Liver (tissue), 9 donors: ENCODE measurements around the gene OR52I1. TPM values are rescaled to one million over a fixed set of nuclear protein-coding genes. Genes with fewer than 3 reads are reported as not detected.

Source experiments
- DNase-seq: peaks from one replicate; pipeline ENCODE4 v3.0.0-alpha.2; 2017; ENCODE audit warnings: low spot score
- H3K27ac ChIP-seq, 2 donors: one replicate each; pipeline ENCODE4 v1.7.0; 2013; ENCODE audit warnings: inconsistent platforms in 2 of 2, low read length in 2 of 2, control low read depth in 1 of 2, low read depth in 1 of 2, mild to moderate bottlenecking in 1 of 2
- H3K27me3 ChIP-seq, 4 donors: one replicate each; pipeline versions ENCODE4 v1.6.1 to v1.7.0; 2013; ENCODE audit warnings: low read length in 3 of 4, inconsistent platforms in 1 of 4, mild to moderate bottlenecking in 1 of 4, moderate library complexity in 1 of 4; ENCODE audit not compliant: control insufficient read depth in 4 of 4, insufficient read depth in 4 of 4
- H3K36me3 ChIP-seq, 4 donors: one replicate each; pipeline versions ENCODE4 v1.6.1 to v1.7.0; 2013; ENCODE audit warnings: low read length in 3 of 4, mild to moderate bottlenecking in 3 of 4, low read depth in 1 of 4, moderate library complexity in 1 of 4; ENCODE audit not compliant: control insufficient read depth in 4 of 4, insufficient read depth in 3 of 4
- H3K4me1 ChIP-seq, 4 donors: one replicate each; pipeline versions ENCODE4 v1.6.1 to v1.7.0; 2013; ENCODE audit warnings: low read length in 3 of 4, mild to moderate bottlenecking in 3 of 4, moderate library complexity in 1 of 4; ENCODE audit not compliant: control insufficient read depth in 4 of 4, insufficient read depth in 4 of 4
- H3K4me3 ChIP-seq, 3 donors: one replicate each; pipeline versions ENCODE4 v1.6.1 to v1.7.0; 2013; ENCODE audit warnings: low read length in 3 of 3, control low read depth in 1 of 3, low read depth in 1 of 3, mild to moderate bottlenecking in 1 of 3
- H3K9ac ChIP-seq, 2 donors: one replicate each; pipeline ENCODE4 v1.7.0; 2013; ENCODE audit warnings: low read length in 2 of 2, mild to moderate bottlenecking in 2 of 2, moderate library complexity in 2 of 2, control low read depth in 1 of 2, low read depth in 1 of 2
- H3K9me3 ChIP-seq, 4 donors: one replicate each; pipeline versions ENCODE4 v1.6.1 to v1.7.0; 2013; ENCODE audit warnings: low read length in 3 of 4; ENCODE audit not compliant: control insufficient read depth in 4 of 4
- ATF3 ChIP-seq: IDR thresholded peaks from 2 replicates; pipeline ENCODE4 v1.6.1; 2016; ENCODE audit warnings: antibody characterized with exemption
- CTCF ChIP-seq: fragments of 150-350 bp; IDR thresholded peaks from 2 replicates; pipeline ENCODE4 v1.5.1; 2017; ENCODE audit warnings: improper control_type of control experiment, low read depth, low read length; ENCODE audit not compliant: missing input control
- FOXA1 ChIP-seq: IDR thresholded peaks from 2 replicates; pipeline ENCODE4 v1.6.1; 2016; ENCODE audit warnings: antibody characterized with exemption
- GABPA ChIP-seq, 2 donors: IDR thresholded peaks in 1 of 2; conservative IDR thresholded peaks in 1 of 2; 2 replicates each; pipeline ENCODE4 v1.6.1; 2016; ENCODE audit warnings: antibody characterized with exemption in 2 of 2, mild to moderate bottlenecking in 1 of 2, moderate library complexity in 1 of 2
- HNF4A ChIP-seq, 2 donors: conservative IDR thresholded peaks; 2 replicates each; pipeline ENCODE4 v1.6.1; 2016; ENCODE audit warnings: antibody characterized with exemption in 2 of 2, mild to moderate bottlenecking in 2 of 2
- NR2F2 ChIP-seq: IDR thresholded peaks from 2 replicates; pipeline ENCODE4 v1.6.1; 2016; ENCODE audit warnings: antibody characterized with exemption
- RAD21 ChIP-seq, 2 donors: IDR thresholded peaks; 2 replicates each; pipeline ENCODE4 v1.6.1; 2016; ENCODE audit warnings: antibody characterized with exemption in 2 of 2, mild to moderate bottlenecking in 2 of 2
- REST ChIP-seq: IDR thresholded peaks from 2 replicates; pipeline ENCODE4 v1.6.1; 2016; ENCODE audit warnings: antibody characterized with exemption, mild to moderate bottlenecking
- TAF1 ChIP-seq: conservative IDR thresholded peaks from 2 replicates; pipeline ENCODE4 v1.6.1; 2016; ENCODE audit warnings: antibody characterized with exemption, mild to moderate bottlenecking
- YY1 ChIP-seq: IDR thresholded peaks from 2 replicates; pipeline ENCODE4 v1.6.1; 2016; ENCODE audit warnings: antibody characterized with exemption, mild to moderate bottlenecking
- WGBS: extraction: QIAGEN DNeasy Blood & Tissue Kit; methylation state at CpG from one replicate; pipeline ENCODE4 v1.1.7; 2013; 5-methylcytosine and 5-hydroxymethylcytosine counted together
- polyA plus RNA-seq, 2 donors: library from polyadenylated mRNA; stranded (reverse) in 1 of 2; unstranded in 1 of 2; fragments of 200-250 nt in 1 of 2; fragments of >200 nt in 1 of 2; fragmentation: Nextera tagmentation in 1 of 2; extraction: Ambion mirVana in 1 of 2; gene quantifications; one replicate each; pipeline versions ENCODE4 v1.2.1 to v1.2.3, GENCODE V29; 2013 to 2015
- total RNA-seq, 2 donors: library from RNA; depleted of rRNA; stranded (reverse); fragments of >200 nt; gene quantifications; one replicate each; pipeline ENCODE4 v1.2.3, GENCODE V29; 2014
- donor health status: healthy.
- donor health status: healthy.
- donor health status: healthy.
- donor health status: healthy.
- donor health status: healthy.

OR52I1 gene
- total and polyA plus RNA-seq, 4 donors: not detected

GRCh38 chr11:4615856-4616444 is 22.1 kb downstream of the OR52I1 start:
- TF ChIP-seq TAF1 (no peak), CTCF (no peak), ATF3 (no peak), GABPA (IDR thresholded peaks at IDR 0.05 in 1 of 2, conservative IDR thresholded peaks at IDR 0.05 in 1 of 2) (no peak)
- Histone ChIP-seq H3K4me1 (no peaks in the 10 kb centered on the region), H3K4me3 (no peak overlapping the region), H3K9ac (no peak overlapping the region), H3K36me3 (no peaks in the 10 kb centered on the region), H3K9me3 (no peaks in the 10 kb centered on the region), H3K27me3 (peaks cover 0 to 2% (median 0%) of the 10 kb centered on the region in 4 donors), H3K27ac (no peak overlapping the region)
- DNase-seq: no peak

- no peak for DNase-seq
- H3K9me3 ChIP-seq: peaks cover 0 to 6% (median 2%) of the 10 kb centered on the region in 4 donors
- H3K27ac ChIP-seq: no peak overlapping the region
- H3K4me1 ChIP-seq: no peaks in the 10 kb centered on the region
- no peaks in the 10 kb centered on the region for H3K36me3 ChIP-seq
- peaks cover 0 to 5% (median under 1%) of the 10 kb centered on the region in 4 donors for H3K27me3 ChIP-seq
- 68% methylated on average over 9 of the region's 9 CpGs for WGBS
- no peak for TF ChIP-seq NR2F2
- no peak overlapping the region for H3K9ac ChIP-seq
- no peak overlapping the region for H3K4me3 ChIP-seq
Measured at GRCh38 chr11:4619514-4619913, 25.7 kb downstream of the OR52I1 start.

- Histone ChIP-seq H3K27ac (no peak overlapping the region), H3K27me3 (peaks cover 0 to 4% (median 0%) of the 10 kb centered on the region in 4 donors), H3K9ac (no peak overlapping the region), H3K36me3 (no peaks in the 10 kb centered on the region), H3K4me3 (no peak overlapping the region), H3K9me3 (peaks cover 2 to 13% (median 8%) of the 10 kb centered on the region in 4 donors), H3K4me1 (no peaks in the 10 kb centered on the region)
- TF ChIP-seq FOXA1: no peak
- TF ChIP-seq REST: no peak
- peak; percentile 69 to 75 for TF ChIP-seq RAD21 (IDR thresholded peaks at IDR 0.05)
- TF ChIP-seq CTCF: peak; percentile 56
- TF ChIP-seq YY1: no peak
- TF ChIP-seq HNF4A (conservative IDR thresholded peaks at IDR 0.05): no peak
- 45% methylated on average over 15 of the region's 15 CpGs for WGBS
- DNase-seq: peak; percentile 65
Measured at GRCh38 chr11:4626207-4627099, 32.6 kb downstream of the OR52I1 start.
